Globus pallidus (tissue), 1 donor: ENCODE data around the gene RERE.
"Not testable (repeated sequence)": the region's sequence is repeated elsewhere in the genome, so short reads cannot be mapped to it uniquely, and the experiment has no call there.

Source experiments
- DNase-seq: peaks from one replicate; pipeline ENCODE4 v3.0.0-alpha.2; 2015; ENCODE audit warnings: low spot score

The RERE gene

GRCh38 chr1:8380310-8380709, 437.1 kb downstream of the RERE start:
- not testable (repeated sequence) for DNase-seq

GRCh38 chr1:8379513-8380186, 437.8 kb downstream of the RERE start:
- no peak for DNase-seq

- no peak for DNase-seq
These were observed 438.4 kb downstream of the RERE start for GRCh38 chr1:8378981-8379470.

- DNase-seq, result no peak
These were observed 439.3 kb downstream of the RERE start for GRCh38 chr1:8378178-8378577.

GRCh38 chr1:8377271-8377981, 440.0 kb downstream of the RERE start:
- no peak for DNase-seq

GRCh38 chr1:8376358-8376840, 441.0 kb downstream of the RERE start:
- DNase-seq, result no peak

- no peak for DNase-seq
These were observed 442.6 kb downstream of the RERE start for GRCh38 chr1:8374812-8375211.

- DNase-seq, result no peak
These were observed 443.1 kb downstream of the RERE start for GRCh38 chr1:8374356-8374755.

- DNase-seq, result peak; percentile 63
These were observed 443.7 kb downstream of the RERE start for GRCh38 chr1:8373581-8374241.

- DNase-seq, result no peak
These were observed 444.3 kb downstream of the RERE start for GRCh38 chr1:8373125-8373524.

GRCh38 chr1:8371372-8371991, 446.0 kb downstream of the RERE start:
- no peak for DNase-seq

- no peak for DNase-seq
These were observed 446.5 kb downstream of the RERE start for GRCh38 chr1:8370905-8371315.

- no peak for DNase-seq
These were observed 447.2 kb downstream of the RERE start for GRCh38 chr1:8370046-8370881.

- no peak for DNase-seq
These were observed 448.3 kb downstream of the RERE start for GRCh38 chr1:8368956-8369639.

GRCh38 chr1:8367571-8368194, 449.8 kb downstream of the RERE start:
- DNase-seq, result no peak

- DNase-seq, result no peak
These were observed 451.6 kb downstream of the RERE start for GRCh38 chr1:8365661-8366362.

- no peak for DNase-seq
These were observed 452.7 kb downstream of the RERE start for GRCh38 chr1:8364528-8365442.

- no peak for DNase-seq
These were observed 453.6 kb downstream of the RERE start for GRCh38 chr1:8363767-8364301.
